Activated CD8-positive, alpha-beta memory T cell treated with anti-CD3 and anti-CD28 coated beads for 36 hours (primary cell): ENCODE results near the gene IQUB. TPM values are rescaled to one million over a fixed set of nuclear protein-coding genes. Genes with fewer than 3 reads are reported as not detected.
"Not testable (repeated sequence)": the region's sequence is repeated elsewhere in the genome, so short reads cannot be mapped to it uniquely, and the experiment has no call there.

ENCODE experiments used
- CTCF ChIA-PET: fragments of 350-600 bp; sonication (Branson Sonifier 250); formaldehyde crosslinking; loops from one replicate; lab custom pipeline; 2021; ENCODE audit warnings: antibody characterized with exemption; lab: Charles Lee
- POLR2A ChIA-PET: fragments of 350-600 bp; sonication (Branson Sonifier 250); formaldehyde crosslinking; loops from one replicate; lab custom pipeline; 2021; ENCODE audit warnings: antibody characterized with exemption; lab: Charles Lee
- total RNA-seq, 2 experiments: library from RNA; stranded (reverse); gene quantifications; one replicate each; pipeline ENCODE4 v1.2.3, GENCODE V29; 2021

IQUB gene
- total RNA-seq, 2 experiments from 2014 or later = 0.13 TPM; not detected in 1

- ChIA-PET POLR2A (no interaction called here), CTCF (no interaction called here)
These were observed 96.9 kb downstream of the IQUB start for GRCh38 chr7:123437447-123437995.

DNA sequence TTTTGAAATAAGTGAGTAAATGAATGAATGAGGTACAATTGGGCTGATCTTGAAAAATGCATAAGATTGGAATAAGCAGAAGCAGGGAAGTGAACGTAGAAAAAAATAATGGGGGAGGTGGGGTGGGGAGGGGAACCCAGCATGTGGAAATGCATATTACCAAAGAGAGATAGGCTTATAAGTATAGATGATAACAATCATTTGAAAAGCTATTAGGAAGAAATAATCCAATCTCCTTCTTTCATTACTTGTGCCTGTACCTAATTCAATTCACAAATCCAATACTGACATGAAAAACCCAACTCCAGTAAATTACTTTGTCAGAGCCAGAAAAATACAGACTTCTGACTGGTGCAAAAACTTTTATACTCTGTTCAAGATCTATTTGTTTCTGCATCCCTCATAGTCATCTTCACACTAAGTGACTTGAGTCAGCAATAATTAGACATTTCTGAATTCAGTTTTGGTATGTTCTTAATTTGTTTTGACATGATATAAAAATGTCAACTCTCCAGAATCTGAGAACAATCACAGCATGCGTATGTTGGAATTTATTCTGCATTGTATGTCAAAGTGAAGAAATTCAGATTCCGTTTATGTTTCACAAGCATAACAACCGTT lies 99.2 kb downstream of the IQUB start:
- ChIA-PET POLR2A (no interaction called here), CTCF (no interaction called here)

- CTCF ChIA-PET = no interaction called here
These were observed 100.7 kb downstream of the IQUB start for GRCh38 chr7:123433665-123434064.

DNA sequence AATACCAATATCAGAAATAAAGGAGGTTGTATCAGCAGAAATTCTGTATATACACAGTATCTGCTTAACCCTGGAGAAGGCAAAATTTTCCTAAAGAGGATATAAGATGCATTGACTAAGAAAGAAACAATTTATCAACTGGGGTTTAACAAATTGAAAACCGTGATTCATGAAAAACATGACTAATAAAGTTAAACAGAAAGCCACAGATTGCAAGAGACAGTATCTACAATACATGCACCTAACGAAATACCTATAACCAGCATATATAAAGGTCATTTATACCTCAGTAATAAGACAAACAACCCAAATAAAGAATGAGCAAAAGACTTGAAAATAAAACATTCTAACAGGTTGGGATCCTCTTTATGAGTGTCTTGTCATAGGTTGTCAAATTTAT lies 101.8 kb downstream of the IQUB start:
- CTCF ChIA-PET = no interaction called here
- POLR2A ChIA-PET = no interaction called here

More at GRCh38 chr7:123433665-123434064, 100.7 kb downstream of the IQUB start:
- POLR2A ChIA-PET = no interaction called here

- ChIA-PET POLR2A (no interaction called here), CTCF (no interaction called here)
These were observed 103.2 kb downstream of the IQUB start for GRCh38 chr7:123431075-123431614.

DNA sequence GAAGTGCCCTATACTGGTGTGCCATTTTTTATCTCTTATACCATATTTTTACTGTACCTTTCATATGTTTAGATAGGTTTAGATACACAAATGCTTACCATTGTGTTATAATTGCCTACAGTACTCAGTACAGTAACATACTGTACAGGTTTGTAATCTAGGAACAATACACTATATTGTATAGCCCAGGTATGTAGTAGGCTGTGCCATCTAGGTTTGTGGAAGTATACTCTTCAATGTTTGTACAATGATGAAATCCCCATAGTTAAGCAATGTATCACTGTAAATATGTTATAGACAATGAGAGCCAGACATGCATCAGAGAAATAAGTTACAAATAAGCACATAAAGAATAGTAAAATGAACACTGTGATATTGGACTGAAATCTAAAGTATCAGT lies 109.1 kb downstream of the IQUB start:
- ChIA-PET CTCF (no interaction called here), POLR2A (no interaction called here)

GRCh38 chr7:123424463-123424862 lies 109.9 kb downstream of the IQUB start:
- POLR2A ChIA-PET = no interaction called here
- CTCF ChIA-PET = no interaction called here

GRCh38 chr7:123423622-123424021 lies 110.8 kb downstream of the IQUB start:
- CTCF ChIA-PET = no interaction called here
- POLR2A ChIA-PET = no interaction called here

DNA sequence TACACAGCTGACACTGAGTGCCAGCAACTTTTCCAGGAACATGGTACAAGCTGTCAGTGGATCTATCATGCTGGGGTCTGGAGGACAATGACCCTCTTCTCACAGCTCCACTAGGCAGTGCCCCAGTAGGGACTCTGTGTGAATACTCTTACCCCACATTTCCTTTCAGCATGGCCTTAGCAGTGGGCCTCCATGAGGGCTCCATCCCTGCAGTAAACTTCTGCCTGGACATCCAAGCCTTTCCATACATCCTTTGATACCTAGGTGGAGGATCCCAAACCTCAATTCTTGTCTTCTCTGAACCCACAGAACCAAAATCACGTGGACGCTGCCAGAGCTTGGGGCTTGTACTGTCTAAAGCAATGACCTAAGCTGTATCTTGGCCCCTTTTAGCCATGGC lies 116.8 kb downstream of the IQUB start:
- CTCF ChIA-PET = no interaction called here
- POLR2A ChIA-PET = no interaction called here

DNA sequence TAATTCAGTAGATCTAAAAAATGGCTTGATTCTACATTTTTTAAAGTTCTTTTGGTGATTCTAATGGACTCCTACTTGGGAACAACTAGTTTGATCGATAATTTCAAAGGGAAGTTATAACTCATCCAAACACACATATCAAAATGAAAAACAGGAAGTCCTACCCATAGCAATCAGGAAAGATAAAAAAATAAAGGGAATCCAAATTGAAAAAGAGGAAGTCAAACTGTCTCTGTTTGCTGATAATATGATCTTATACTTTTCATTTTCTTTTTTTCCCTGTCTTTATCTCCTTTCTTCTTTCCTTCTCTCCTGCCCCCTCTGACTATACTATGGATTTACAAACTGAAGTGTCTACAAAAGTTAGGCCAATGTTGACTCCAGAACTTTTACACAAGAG lies 118.8 kb downstream of the IQUB start:
- CTCF ChIA-PET = no interaction called here
- POLR2A ChIA-PET = no interaction called here

DNA sequence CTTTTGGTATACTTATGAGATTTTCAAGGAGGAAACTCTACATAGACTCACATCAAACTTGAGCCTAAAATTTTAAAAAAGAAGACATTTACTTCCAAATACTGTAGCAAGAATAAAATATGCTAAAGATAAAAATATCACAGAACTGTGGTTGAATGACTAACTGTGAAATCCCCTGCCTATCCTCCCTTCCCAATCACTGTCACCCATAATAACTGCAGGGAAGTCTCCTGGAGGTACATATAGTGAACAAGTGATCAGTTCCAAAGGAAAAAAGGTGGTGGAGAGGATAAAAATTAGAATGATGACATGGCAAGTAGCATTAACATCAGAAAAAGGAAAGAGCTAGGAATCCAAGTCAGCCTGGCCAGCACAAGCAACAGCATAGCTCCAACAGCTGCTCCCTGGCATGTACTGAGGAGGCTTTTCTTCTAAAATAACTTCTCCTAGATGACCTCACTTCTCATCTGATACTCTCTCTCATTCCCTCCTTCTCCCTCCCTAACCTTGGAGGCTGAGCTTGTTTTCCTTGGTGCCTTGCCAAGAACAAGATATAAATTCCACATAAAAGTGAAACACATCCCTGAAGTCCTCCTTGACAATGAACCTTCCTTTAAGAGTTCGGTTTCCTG lies 124.0 kb downstream of the IQUB start:
- CTCF ChIA-PET = no interaction called here
- POLR2A ChIA-PET = no interaction called here

DNA sequence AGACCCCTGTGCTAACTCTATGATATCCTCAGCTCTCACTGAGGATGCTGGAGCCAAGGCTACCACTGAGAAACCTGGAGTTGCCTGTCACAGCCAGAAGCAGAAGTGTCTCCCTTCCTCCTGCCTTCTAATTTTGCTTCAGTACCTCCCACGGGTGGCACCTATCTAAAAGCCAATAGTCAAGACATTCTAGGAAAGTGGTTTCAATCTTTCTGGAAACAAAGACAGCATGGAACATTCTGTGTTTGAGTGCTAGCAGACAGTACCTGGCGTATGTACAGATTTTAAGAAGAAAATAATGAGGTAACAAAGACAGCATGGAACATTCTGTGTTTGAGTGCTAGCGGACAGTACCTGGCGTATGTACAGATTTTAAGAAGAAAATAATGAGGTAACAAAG lies 126.4 kb downstream of the IQUB start:
- POLR2A ChIA-PET, CTCF ChIA-PET: not testable (repeated sequence)

Other genes with a start within 250 kb of the IQUB start
- 10 to 100 TPM; 56.9 to 64.4 TPM for gene NDUFA5, start 23.2 kb upstream of the IQUB start, total RNA-seq
- gene ASB15, start 67.2 kb upstream of the IQUB start, total RNA-seq = not detected
- gene LMOD2, start 121.3 kb upstream of the IQUB start, total RNA-seq = not detected
- 1 to 10 TPM; 5.7 to 6.4 TPM for gene WASL, start 214.4 kb upstream of the IQUB start, total RNA-seq